ENCODE results near the gene KCNAB2.

DNA sequence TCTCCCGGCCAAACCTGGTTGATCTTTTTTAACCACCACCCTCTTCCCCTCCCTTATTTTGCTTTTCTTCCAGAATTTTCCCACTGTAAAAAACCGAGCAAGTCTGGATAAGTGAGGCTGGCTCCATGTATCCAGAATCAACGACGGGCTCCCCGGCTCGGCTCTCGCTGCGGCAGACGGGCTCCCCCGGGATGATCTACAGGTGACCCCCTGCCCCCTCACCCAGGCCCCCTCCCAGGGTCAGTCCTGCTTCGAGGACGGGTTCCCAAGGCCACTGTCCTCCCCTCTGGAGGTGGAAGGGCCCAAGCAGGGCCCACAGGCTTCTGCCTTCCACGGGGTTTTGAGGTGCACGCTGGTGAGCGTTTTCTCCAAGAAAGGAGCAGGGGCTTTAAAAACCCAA lies 5.2 kb upstream of the KCNAB2 start:
- no peak for TF ChIP-seq ZNF274 (IDR thresholded peaks at IDR 0.05; ENCODE audit: low read depth, low read length)
- TF ChIP-seq SUZ12 (IDR thresholded peaks at IDR 0.05; ENCODE audit: extremely low read depth, insufficient read depth, insufficient read length), result no peak
